ENCODE measurements around the gene NTM. TPM values are rescaled to one million over a fixed set of nuclear protein-coding genes. Genes with fewer than 3 reads are reported as not detected.

The NTM gene
- total RNA-seq, 1 experiment from 2014 or later = not detected

DNA sequence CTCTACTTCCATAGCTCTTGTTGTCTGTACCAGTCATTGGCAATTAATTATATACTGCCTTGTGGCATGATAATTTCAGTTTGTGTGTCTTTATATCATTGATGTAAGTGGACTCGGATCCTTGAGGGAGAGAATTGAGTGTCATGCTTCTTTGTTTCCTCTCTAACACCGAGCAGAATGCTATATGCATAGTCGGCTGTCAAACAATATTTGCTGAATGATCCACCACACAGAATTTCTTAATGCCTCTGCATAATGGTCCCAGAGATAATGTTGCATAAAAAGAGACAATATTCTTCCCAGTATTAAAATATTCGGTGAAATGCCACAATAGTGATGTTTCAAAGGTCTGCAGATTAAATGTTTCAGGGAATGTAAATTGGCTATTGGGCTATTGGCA, 664.8 kb downstream of the NTM start:
- POLR2A ChIA-PET = no interaction called here
- ATAC-seq = no peak

DNA sequence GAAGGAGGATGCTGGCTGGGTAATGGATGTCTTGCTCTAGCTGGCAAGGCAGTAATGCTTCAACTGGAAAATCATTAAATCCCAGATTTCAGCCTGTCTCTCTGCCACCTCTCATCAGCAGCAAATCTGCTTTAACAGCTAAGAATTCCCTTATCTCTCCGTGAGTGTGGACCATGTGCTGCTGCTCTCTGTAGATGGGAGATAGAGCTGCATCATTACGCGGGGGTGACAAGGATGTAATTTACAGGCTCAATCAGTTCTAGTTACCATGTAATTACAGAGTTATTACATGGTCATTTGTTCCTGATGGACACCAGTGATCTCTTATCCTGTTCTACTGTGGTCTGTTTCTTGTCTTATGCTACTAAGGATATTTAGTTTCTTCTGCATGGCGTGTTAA, 665.4 kb downstream of the NTM start:
- POLR2A ChIA-PET = no interaction called here
- no peaks in the 10 kb centered on the region for H3K4me1 ChIP-seq (ENCODE audit: control insufficient read depth in 1 of 2, insufficient read depth in 2 of 2, low read length in 2 of 2)
- BruUV-seq (replicated peaks) = no TSS peak
- no peaks in the 10 kb centered on the region for H4K20me1 ChIP-seq (ENCODE audit: insufficient read depth)
- intact Hi-C loops (cut with micrococcal nuclease) = no loop called here
- no peak overlapping the region for H3K27ac ChIP-seq (ENCODE audit: low read depth, low read length)
- no peak overlapping the region for H3K4me3 ChIP-seq (replicated peaks in 1 of 2; ENCODE audit: low read depth in 1 of 2, low read length in 2 of 2)
- H3K9me3 ChIP-seq (ENCODE audit: control insufficient read depth in 1 of 2, insufficient read depth in 1 of 2, low read depth in 1 of 2, low read length in 2 of 2) = peaks cover 12 to 26% of the 10 kb centered on the region in 2 experiments; a peak in 2 of 4 replicates
- RAD21 ChIA-PET (ENCODE audit: low non-redundant PET in 1 of 2, low total read pairs in 2 of 2, uncharacterized antibody in 2 of 2, unreplicated experiment in 2 of 2) = no interaction called here
- DNase-seq (ENCODE audit: low read depth, low spot score) = no peak
- CTCF ChIA-PET = no interaction called here
- H3K27me3 ChIP-seq (ENCODE audit: insufficient read depth, low read length) = no peaks in the 10 kb centered on the region
- TF ChIP-seq SIN3A (IDR thresholded peaks at IDR 0.05; ENCODE audit: low read depth) = no peak
- TF ChIP-seq ZNF274 (IDR thresholded peaks at IDR 0.05; ENCODE audit: low read depth, low read length) = no peak
- no peak for TF ChIP-seq ELF1 (IDR thresholded peaks at IDR 0.05; ENCODE audit: borderline replicate concordance, low read depth)
- TF ChIP-seq, protein P1, sequence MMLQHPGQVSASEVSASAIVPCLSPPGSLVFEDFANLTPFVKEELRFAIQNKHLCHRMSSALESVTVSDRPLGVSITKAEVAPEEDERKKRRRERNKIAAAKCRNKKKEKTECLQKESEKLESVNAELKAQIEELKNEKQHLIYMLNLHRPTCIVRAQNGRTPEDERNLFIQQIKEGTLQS (IDR thresholded peaks at IDR 0.05) = no peak
- TF ChIP-seq, protein P2, sequence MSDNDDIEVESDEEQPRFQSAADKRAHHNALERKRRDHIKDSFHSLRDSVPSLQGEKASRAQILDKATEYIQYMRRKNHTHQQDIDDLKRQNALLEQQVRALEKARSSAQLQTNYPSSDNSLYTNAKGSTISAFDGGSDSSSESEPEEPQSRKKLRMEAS (IDR thresholded peaks at IDR 0.05) = no peak
- TF ChIP-seq EZH2phosphoT487 (IDR thresholded peaks at IDR 0.05; ENCODE audit: borderline replicate concordance) = no peak
- TF ChIP-seq POLR2A (IDR thresholded peaks at IDR 0.05; ENCODE audit: borderline replicate concordance, extremely low read depth, insufficient read depth, insufficient read length) = no peak
- TF ChIP-seq EZH2 (IDR thresholded peaks at IDR 0.05) = no peak
- TF ChIP-seq CEBPB (IDR thresholded peaks at IDR 0.05; ENCODE audit: low read depth) = no peak
- no peak for TF ChIP-seq JUND (IDR thresholded peaks at IDR 0.05)
- TF ChIP-seq, protein P3, sequence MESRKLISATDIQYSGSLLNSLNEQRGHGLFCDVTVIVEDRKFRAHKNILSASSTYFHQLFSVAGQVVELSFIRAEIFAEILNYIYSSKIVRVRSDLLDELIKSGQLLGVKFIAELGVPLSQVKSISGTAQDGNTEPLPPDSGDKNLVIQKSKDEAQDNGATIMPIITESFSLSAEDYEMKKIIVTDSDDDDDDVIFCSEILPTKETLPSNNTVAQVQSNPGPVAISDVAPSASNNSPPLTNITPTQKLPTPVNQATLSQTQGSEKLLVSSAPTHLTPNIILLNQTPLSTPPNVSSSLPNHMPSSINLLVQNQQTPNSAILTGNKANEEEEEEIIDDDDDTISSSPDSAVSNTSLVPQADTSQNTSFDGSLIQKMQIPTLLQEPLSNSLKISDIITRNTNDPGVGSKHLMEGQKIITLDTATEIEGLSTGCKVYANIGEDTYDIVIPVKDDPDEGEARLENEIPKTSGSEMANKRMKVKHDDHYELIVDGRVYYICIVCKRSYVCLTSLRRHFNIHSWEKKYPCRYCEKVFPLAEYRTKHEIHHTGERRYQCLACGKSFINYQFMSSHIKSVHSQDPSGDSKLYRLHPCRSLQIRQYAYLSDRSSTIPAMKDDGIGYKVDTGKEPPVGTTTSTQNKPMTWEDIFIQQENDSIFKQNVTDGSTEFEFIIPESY (IDR thresholded peaks at IDR 0.05; ENCODE audit: extremely low read depth, insufficient replicate concordance, low read length) = no peak
- TF ChIP-seq ZFX (IDR thresholded peaks at IDR 0.05) = no peak
- no peak overlapping the region for H2AFZ ChIP-seq (ENCODE audit: low read depth, low read length, poor library complexity, severe bottlenecking)
- H3K36me3 ChIP-seq (ENCODE audit: control insufficient read depth in 1 of 2, insufficient read depth in 2 of 2, low read length in 2 of 2) = no peaks in the 10 kb centered on the region
- H3K9ac ChIP-seq (ENCODE audit: low read length) = no peak overlapping the region
- no peak overlapping the region for H3K4me2 ChIP-seq (ENCODE audit: low read length)
- no peaks in the 10 kb centered on the region for H3K79me2 ChIP-seq (ENCODE audit: insufficient read depth, low read length)
- ATAC-seq = no peak
- H3K9me2 ChIP-seq (ENCODE audit: insufficient read depth) = no peaks in the 10 kb centered on the region

More for the DNA sequence above, 664.8 kb downstream of the NTM start:
- Histone ChIP-seq H3K36me3 (ENCODE audit: control insufficient read depth in 1 of 2, insufficient read depth in 2 of 2, low read length in 2 of 2) (no peaks in the 10 kb centered on the region), H3K9me3 (ENCODE audit: control insufficient read depth in 1 of 2, insufficient read depth in 1 of 2, low read depth in 1 of 2, low read length in 2 of 2) (peaks cover 12 to 24% of the 10 kb centered on the region in 2 experiments; a peak in 2 of 4 replicates), H2AFZ (ENCODE audit: low read depth, low read length, poor library complexity, severe bottlenecking) (no peak overlapping the region), H3K4me3 (replicated peaks in 1 of 2; ENCODE audit: low read depth in 1 of 2, low read length in 2 of 2) (no peak overlapping the region), H3K79me2 (ENCODE audit: insufficient read depth, low read length) (no peaks in the 10 kb centered on the region), H3K27me3 (ENCODE audit: insufficient read depth, low read length) (no peaks in the 10 kb centered on the region), H3K27ac (ENCODE audit: low read depth, low read length) (no peak overlapping the region), H3K4me1 (ENCODE audit: control insufficient read depth in 1 of 2, insufficient read depth in 2 of 2, low read length in 2 of 2) (no peaks in the 10 kb centered on the region), H3K9me2 (ENCODE audit: insufficient read depth) (no peaks in the 10 kb centered on the region), H4K20me1 (ENCODE audit: insufficient read depth) (no peaks in the 10 kb centered on the region), H3K9ac (ENCODE audit: low read length) (no peak overlapping the region), H3K4me2 (ENCODE audit: low read length) (no peak overlapping the region)
- DNase-seq (ENCODE audit: low read depth, low spot score) = no peak
- intact Hi-C loops (cut with micrococcal nuclease) = no loop called here
- BruUV-seq (replicated peaks) = no TSS peak
- RAD21 ChIA-PET (ENCODE audit: low non-redundant PET in 1 of 2, low total read pairs in 2 of 2, uncharacterized antibody in 2 of 2, unreplicated experiment in 2 of 2) = no interaction called here
- TF ChIP-seq, protein P3 (IDR thresholded peaks at IDR 0.05; ENCODE audit: extremely low read depth, insufficient replicate concordance, low read length) = no peak
- TF ChIP-seq ZFX (IDR thresholded peaks at IDR 0.05) = no peak
- TF ChIP-seq RAD21 (IDR thresholded peaks at IDR 0.05; ENCODE audit: low read depth) = no peak
- no peak for TF ChIP-seq SP1 (IDR thresholded peaks at IDR 0.05; ENCODE audit: low read depth)
- TF ChIP-seq POLR2AphosphoS5 (IDR thresholded peaks at IDR 0.05; ENCODE audit: low read depth, low read length) = no peak
- no peak for TF ChIP-seq SRF (IDR thresholded peaks at IDR 0.05; ENCODE audit: low read depth)
- TF ChIP-seq JUND (IDR thresholded peaks at IDR 0.05) = no peak
- TF ChIP-seq TCF7L2 (IDR thresholded peaks at IDR 0.05; ENCODE audit: borderline replicate concordance, extremely low read depth, insufficient read depth, insufficient read length) = no peak
- no peak for TF ChIP-seq SIN3A (IDR thresholded peaks at IDR 0.05; ENCODE audit: low read depth)
- CTCF ChIA-PET = no interaction called here

Measured in HCT116 (cell line).